T-helper 2 cell (primary cell): ENCODE measurements around the gene PIKFYVE.
"Not testable (repeated sequence)": the region's sequence is repeated elsewhere in the genome, so short reads cannot be mapped to it uniquely, and the experiment has no call there.

ENCODE experiments used
- DNase-seq, 5 experiments: peaks; one replicate each; pipeline versions ENCODE4 v3.0.0 to v3.0.0-alpha.2; 2012 to 2022

The PIKFYVE gene

DNA sequence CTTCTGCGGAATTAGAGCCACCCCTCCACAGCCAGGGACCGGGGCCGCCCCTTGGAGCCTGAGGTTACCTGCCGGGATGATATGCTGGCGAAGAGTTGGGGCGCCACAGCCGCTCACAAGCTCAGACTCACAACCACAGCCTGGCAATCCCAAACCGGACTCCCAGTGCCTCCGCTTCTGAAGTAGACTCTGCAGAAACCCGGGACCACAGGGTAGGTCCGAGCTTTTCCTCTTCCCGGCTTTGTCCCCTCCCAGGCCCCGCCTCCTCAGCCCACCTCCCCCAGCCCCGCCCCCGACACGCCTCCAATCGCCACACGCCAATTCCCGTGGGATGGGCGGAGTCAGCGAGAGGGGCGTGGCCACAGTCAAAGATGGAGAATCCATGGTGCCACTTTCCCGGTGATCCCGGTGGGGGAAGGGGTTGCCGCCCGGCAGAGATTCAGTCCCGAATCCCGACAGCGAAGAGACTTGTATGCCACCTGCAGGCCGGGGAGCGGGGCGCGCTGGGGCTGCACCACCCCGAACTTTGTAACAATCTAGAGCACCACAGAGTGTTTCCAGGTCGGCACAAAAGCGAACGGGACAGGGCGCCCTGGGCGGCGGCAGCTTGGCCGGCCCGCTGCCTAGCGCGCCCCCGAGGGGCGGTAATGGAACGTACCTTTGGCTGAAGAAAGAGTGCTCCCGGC lies 11.0 kb upstream of the PIKFYVE start, which contains the start of gene IDH1:
Gene IDH1 (minus strand): TSS at position 201 of the 686 bp plus-strand sequence. CDS start 3,520 bp downstream, outside the sequence.
- DNase-seq, result peak; percentile 83 to 97 (median 90)

DNA sequence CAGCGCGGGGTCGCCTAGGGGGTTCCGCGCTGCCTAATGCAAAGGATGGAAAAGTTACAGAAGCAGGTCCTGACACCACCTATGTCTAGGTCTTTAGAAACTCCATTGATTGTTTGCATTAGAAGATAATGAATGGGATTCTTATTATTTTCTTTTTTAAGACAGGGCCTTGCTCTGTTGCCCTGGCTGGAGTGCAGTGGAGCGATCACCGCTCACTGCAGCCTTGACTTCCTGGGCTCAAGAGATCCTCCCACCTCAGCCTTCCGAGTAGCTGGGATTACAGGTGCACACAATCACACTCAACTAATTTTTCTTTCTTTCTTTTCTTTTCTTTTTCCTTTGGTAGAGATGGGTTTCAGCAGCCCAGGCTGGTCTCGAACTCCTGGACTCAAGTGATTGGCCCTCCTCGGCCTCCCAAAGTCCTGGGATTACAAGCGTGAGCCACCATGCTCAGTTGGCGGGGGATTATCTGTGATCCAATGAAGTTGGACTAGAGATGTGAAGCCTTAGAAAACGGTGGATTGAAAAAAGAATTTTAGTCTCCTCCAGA lies 10.4 kb upstream of the PIKFYVE start:
- no peak for DNase-seq

GRCh38 chr2:208256192-208256782 lies 9.8 kb upstream of the PIKFYVE start:
- DNase-seq, result peak in 1 of 5 experiments; percentile 21

DNA sequence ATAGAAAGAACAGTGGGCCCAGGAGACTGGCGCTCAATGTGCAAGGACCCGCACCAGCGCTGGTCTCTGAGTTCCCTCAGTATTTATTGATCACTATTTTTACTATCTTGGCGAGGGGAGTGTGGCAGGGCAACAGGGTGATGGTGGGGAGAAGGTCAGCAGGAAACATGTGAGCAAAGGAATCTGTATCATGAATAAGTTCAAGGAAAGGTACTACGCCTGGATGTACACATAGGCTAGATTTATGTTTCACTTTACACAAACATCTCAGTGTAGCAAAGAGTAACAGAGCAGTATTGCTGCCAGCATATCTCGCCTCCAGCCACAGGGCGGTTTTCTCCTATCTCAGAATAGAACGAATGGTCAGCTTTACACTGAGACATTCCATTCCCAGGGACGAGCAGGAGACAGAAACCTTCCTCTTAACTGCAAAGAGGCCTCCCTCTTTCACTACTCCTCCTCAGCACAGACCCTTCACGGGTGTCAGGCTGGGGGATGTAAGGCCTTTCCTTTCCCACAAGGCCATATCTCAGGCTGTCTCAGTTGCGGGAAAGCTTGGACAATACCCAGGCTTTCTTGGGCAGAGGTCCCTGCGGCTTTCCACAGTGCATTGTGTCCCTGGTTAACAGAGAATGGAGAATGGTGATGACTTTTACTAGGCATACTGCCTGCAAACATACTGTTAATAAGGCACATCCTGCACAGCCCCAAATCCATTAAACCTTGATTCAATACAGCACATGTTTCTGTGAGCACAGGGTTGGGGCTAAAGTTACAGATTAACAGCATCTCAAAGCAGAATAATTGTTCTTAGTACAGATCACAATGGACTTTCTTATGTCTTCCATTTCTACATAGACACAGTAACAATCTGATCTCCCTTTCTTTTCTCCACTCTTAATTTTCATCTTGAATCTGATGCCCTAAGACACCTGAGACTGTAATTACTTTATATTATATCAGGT lies 8.9 kb upstream of the PIKFYVE start:
- not testable (repeated sequence) for DNase-seq

GRCh38 chr2:208265371-208265800 lies 669 bp upstream of the PIKFYVE start:
- peak in 4 of 5 experiments; percentile 7 to 89 (median 37) for DNase-seq

GRCh38 chr2:208266553-208266893 lies 468 bp downstream of the PIKFYVE start:
- peak in 1 of 5 experiments; percentile 50 for DNase-seq

- DNase-seq, result peak in 1 of 5 experiments; percentile 50
Observed at GRCh38 chr2:208266936-208267335, 881 bp downstream of the PIKFYVE start.

DNA sequence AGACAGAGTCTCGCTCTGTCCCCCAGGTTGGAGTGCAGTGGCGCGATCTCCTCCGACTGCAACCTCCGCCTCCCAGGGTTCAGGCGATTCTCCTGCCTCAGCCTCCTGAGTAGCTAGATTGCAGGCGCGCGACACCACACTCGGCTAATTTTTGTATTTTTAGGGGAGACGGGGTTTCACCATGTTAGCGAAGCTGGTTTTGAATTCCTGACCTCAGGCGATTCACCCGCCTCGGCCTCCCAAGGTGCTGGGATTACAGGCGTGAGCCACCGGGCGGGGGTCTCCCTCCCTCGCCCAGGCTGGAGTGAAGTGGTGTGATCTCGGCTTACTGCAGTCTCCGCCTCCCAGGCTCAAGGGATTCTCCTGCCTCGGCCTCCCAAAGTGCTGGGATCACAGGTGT lies 1.5 kb downstream of the PIKFYVE start:
- DNase-seq, result not testable (repeated sequence)

DNA sequence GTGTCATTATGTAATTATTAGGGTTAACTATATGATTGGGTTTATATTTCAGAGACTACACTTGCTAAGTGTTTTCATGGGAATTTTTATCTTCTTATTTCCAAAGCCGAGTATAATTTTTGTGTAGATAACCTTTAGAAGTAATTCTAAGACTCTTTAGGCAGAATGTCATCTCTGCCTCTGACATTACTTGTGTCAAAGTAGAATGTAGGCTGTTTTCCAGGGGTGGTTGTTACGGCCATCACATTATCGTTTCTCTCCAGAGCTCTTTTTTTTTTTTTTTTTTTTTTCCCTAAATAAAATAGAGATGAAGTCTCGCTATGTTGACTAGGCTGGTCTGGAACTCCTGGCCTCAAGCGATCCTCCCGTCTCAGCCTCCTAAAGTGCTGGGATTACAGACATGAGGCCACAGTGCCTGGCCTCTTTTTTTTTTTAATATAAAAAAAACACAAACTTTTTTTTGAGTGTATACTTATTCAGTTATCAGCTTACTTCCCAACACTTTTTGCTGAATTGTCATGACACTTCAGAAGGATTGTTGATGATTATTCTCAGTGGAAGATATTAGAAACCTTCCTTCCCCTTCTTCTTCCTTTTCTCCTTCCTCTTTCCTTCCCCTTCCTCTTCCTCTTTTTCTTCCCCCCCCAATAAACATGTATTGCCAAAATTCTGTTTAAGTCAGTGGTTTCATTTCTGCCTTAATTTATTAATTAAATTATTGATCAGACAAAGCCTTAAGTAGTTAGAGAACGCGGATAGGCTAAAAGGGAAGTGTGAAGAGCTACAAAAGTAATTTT lies 2.3 kb downstream of the PIKFYVE start:
- DNase-seq, result no peak

GRCh38 chr2:208269091-208269490 lies 3.0 kb downstream of the PIKFYVE start:
- peak in 1 of 5 experiments; percentile 22 for DNase-seq

- no peak for DNase-seq
Observed at GRCh38 chr2:208274748-208275147, 8.7 kb downstream of the PIKFYVE start.

DNA sequence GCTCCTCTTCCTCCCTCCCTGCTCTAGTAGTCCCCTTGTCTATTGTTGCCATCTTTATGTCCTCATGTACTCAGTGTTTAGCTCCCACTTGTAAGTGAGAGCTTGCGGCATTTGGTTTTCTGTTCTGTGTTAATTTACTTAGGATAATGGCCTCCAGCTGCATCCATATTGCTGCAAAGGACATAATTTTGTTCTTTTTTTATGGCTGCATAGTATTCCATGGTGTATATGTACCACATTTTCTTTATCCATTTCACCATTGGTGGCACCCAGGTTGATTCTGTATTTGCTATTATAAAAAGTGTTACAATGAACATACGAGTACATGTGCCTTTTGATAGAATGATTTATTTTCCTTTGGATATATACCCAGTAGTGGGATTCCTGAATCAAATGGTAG lies 12.5 kb downstream of the PIKFYVE start:
- no peak for DNase-seq

- DNase-seq, result no peak
Observed at GRCh38 chr2:208279236-208279635, 13.2 kb downstream of the PIKFYVE start.

DNA sequence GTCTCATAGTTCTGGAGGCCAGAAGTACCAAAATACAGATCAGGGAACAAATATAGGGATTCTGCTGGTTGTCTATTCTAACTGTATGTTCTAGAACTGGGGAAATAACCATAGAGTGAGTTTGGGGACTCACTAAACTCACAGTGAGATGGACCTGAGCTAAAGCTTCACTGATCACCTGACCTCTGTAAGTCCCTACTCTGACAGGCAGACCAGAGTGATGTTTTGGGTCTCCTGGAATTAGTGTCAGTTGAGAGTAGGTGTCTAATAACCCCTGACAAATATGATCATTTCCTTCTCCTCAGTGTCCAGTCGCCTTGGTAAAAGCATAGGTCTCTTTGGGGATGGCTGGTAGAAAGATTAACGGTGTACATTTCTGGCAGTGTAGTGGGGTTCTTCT lies 14.2 kb downstream of the PIKFYVE start:
- no peak for DNase-seq

DNA sequence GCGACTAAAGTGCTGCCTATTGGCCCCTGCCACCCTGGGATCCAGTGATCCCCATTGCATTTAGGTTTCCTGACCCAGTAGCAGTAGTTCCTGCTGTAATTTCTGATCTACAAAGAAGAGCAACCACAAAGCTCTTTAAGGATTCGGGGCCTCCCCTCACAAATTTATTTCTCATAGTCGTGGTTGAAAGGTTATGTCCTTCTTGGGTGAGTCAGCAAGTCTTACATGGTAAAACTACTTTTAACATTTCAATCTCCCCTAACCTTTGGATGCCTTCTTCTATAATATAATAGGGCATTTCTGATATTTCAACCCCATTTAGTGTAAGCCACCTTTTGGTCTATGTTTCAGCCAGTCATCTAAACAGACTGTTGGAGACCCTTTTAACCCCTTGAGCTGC lies 14.9 kb downstream of the PIKFYVE start:
- DNase-seq, result no peak

DNA sequence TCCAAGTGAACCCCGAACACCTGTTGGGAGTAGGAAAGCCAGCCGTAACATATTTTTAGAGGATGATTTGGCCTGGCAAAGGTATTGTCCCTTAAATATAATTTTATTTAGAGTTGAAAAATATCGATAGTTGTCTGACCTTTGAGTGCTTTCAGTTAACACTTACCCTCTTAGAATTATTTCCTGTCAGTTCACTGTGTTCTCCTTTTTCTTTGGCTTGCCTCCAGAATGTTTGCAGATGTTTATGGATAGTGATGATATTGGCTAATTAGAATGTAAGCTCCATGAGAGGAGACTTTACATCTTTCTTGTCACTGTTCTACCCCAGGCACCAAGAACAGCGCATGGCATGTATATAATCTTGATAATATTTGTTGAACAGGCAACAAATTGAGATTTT lies 19.8 kb downstream of the PIKFYVE start:
- DNase-seq, result no peak

DNA sequence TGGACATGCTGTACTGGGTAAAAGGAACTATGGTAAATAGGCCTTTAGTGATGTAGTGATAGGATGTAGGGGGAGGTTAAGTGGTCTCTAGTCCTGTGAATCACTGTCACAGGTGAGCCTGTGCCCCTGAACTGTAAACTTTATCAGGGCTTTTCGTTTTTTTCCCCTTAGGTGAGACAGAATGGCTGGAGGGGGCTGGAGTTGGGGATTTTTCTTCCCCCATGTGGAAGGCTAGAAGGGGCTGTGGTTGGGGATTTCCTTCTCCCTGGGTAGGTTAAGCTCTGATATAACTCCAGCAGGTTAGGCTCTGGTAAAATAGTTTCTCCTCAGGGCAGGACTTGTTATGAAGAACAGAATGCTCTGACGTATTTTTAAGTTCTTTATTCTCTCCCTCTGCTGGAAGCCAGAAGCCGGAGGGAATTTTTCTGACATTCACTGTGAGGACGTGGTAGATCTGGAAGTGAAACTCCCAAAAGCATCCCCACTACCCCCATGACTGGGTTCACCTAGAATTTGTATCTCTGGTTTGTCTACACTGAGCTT lies 28.5 kb downstream of the PIKFYVE start:
- no peak for DNase-seq

DNA sequence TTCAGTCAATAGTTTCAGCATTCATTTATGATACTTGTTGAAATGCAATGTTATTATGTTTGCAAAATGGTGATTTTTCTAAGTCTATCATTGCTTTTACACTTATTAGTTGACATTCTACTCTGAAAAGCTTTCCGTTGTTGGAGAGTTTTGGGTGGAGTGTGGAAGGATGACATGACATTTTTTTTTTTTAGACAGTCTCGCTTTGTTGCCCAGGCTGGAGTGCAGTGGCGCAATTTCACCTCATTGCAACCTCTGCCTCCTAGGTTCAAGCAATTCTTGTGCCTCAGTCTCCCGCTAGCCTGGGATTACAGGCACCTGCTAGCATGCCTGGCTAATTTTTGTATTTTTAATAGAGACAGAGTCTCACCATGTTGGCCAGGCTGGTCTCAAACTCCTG lies 29.8 kb downstream of the PIKFYVE start:
- no peak for DNase-seq

DNA sequence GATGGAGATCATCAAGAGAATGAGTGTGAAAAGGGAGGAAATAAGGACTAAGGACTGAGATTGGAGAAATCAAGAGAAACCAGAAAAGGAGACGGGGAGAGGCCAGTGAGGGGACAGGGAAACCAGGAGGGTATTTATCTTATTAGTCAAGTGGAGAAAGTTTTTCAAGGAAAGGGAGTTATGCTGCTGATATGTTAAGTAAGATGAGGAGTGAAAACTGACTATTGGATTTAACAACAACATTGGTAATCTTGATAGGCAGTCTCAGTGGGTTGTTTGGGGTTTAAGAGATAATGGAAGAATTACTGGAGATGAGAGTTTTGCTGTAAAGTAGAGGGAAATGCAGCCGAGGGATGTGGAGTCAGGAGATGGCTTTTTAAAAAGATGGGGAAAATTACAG lies 30.6 kb downstream of the PIKFYVE start:
- no peak for DNase-seq

DNA sequence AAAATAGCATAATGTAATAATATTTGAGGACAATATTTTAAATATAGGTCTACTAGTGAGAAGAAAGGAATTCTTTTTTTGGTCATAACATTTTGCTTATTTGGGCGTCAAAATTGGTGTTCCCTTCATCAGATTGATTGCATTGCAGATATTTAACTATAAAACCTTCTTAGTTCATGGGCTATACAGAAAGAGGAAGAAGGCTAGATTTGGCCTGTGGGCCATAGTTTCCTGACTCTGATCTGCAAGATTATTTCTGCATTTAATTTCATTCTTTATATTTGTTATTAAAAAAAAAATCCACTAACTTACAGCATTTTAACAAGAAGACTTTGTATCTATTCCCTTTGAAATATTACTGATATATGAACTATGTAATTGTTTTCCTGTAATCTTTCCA lies 31.9 kb downstream of the PIKFYVE start:
- DNase-seq, result no peak

- DNase-seq, result no peak
Observed at GRCh38 chr2:208300847-208301618, 35.0 kb downstream of the PIKFYVE start.
